Endothelial cell of umbilical vein (primary cell): Measurements from ENCODE around the gene METTL26. TPM values are rescaled to one million over a fixed set of nuclear protein-coding genes. Genes with fewer than 3 reads are reported as not detected.
A peak's percentile ranks its signal among the peaks of the same experiment; 100 is the strongest.

Experiments used
- BruUV-seq: library from RNA; stranded (reverse); fragments of 400-500 nt; replicated peaks from 2 replicates; lab custom pipeline; 2021; lab: Mats Ljungman, UMichigan
- CTCF ChIA-PET: fragments of 300-600, 350-600 bp; sonication (Branson Sonifier 250); formaldehyde crosslinking; loops from one replicate; lab custom pipeline; 2021; ENCODE audit warnings: antibody characterized with exemption, inconsistent platforms; lab: Charles Lee
- POLR2A ChIA-PET: fragments of 300-600, 350-600 bp; sonication (Branson Sonifier 250); formaldehyde crosslinking; loops from one replicate; lab custom pipeline; 2021; ENCODE audit warnings: antibody characterized with exemption, inconsistent platforms; lab: Charles Lee
- DNase-seq: peaks from one replicate; pipeline ENCODE4 v3.0.0-alpha.2; 2011; ENCODE audit warnings: low read depth, low spot score
- FAIRE-seq: peaks from 2 replicates; lab custom pipeline; 2011; peaks lifted over from hg19 to GRCh38; lab: Jason Lieb, UNC
- H2AFZ ChIP-seq: 2 replicates; pipeline ENCODE4 v1.6.0; 2012; ENCODE audit warnings: low read depth, low read length, control low read depth, inconsistent platforms
- H3K27ac ChIP-seq: 2 replicates; pipeline ENCODE4 v1.5.1; 2011; ENCODE audit warnings: low read depth, mild to moderate bottlenecking, control low read depth, low read length, moderate library complexity; ENCODE audit not compliant: insufficient read depth
- H3K27me3 ChIP-seq, 2 experiments: 2 replicates each; pipeline versions ENCODE4 v1.6.0 to v1.6.1; 2011; ENCODE audit warnings: low read length in 2 of 2, mixed read lengths in 1 of 2; ENCODE audit not compliant: control insufficient read depth in 2 of 2, insufficient read depth in 2 of 2
- H3K36me3 ChIP-seq, 2 experiments: 2 replicates in 1 of 2; 3 replicates in 1 of 2; pipeline ENCODE4 v1.5.1; 2011; ENCODE audit warnings: low read length in 2 of 2, mild to moderate bottlenecking in 1 of 2, moderate library complexity in 1 of 2; ENCODE audit not compliant: control insufficient read depth in 2 of 2, insufficient read depth in 2 of 2; ENCODE audit errors: extremely low read depth in 1 of 2
- H3K4me1 ChIP-seq: 3 replicates; pipeline ENCODE4 v1.5.1; 2011; ENCODE audit warnings: mild to moderate bottlenecking, low read length; ENCODE audit not compliant: control insufficient read depth, insufficient read depth; ENCODE audit errors: extremely low read depth
- H3K4me2 ChIP-seq: 2 replicates; pipeline ENCODE4 v1.6.1; 2011; ENCODE audit warnings: low read length, control low read depth, mixed read lengths; ENCODE audit not compliant: insufficient read depth
- H3K4me3 ChIP-seq, 3 experiments: fragments of 200-600 bp in 1 of 3; sonication (generic), shearing (Covaris generic) in 1 of 3; replicated peaks in 1 of 3; 2 replicates each; pipeline ENCODE4 v1.5.1; 2011 to 2016; ENCODE audit warnings: control low read depth in 3 of 3, low read length in 3 of 3, mild to moderate bottlenecking in 2 of 3, inconsistent platforms in 1 of 3, low read depth in 1 of 3, moderate library complexity in 1 of 3; ENCODE audit not compliant: insufficient read depth in 1 of 3
- H3K79me2 ChIP-seq: 2 replicates; pipeline ENCODE4 v1.6.0; 2012; ENCODE audit warnings: low read length, inconsistent platforms; ENCODE audit not compliant: control insufficient read depth, insufficient read depth
- H3K9ac ChIP-seq: replicated peaks from 2 replicates; pipeline ENCODE3; 2011; ENCODE audit warnings: low read length, control low read depth; ENCODE audit not compliant: insufficient read depth; ENCODE audit errors: extremely low read depth
- H3K9me1 ChIP-seq: replicated peaks from 3 replicates; pipeline ENCODE4 v1.6.0; 2011; ENCODE audit warnings: mild to moderate bottlenecking, low read length; ENCODE audit not compliant: control insufficient read depth, insufficient read depth; ENCODE audit errors: extremely low read depth
- H3K9me3 ChIP-seq: replicated peaks from 2 replicates; pipeline ENCODE4 v1.5.1; 2012; ENCODE audit warnings: low read length, inconsistent platforms; ENCODE audit not compliant: control insufficient read depth, insufficient read depth
- H4K20me1 ChIP-seq: replicated peaks from 2 replicates; pipeline ENCODE3; 2011; ENCODE audit warnings: mild to moderate bottlenecking, low read length; ENCODE audit not compliant: control insufficient read depth, insufficient read depth; ENCODE audit errors: extremely low read depth
- EZH2 ChIP-seq: IDR thresholded peaks from 2 replicates; pipeline ENCODE4 v1.6.1; 2012; ENCODE audit warnings: borderline replicate concordance, low read depth, mild to moderate bottlenecking, moderate library complexity, low read length, inconsistent platforms; ENCODE audit not compliant: severe bottlenecking
- FOS ChIP-seq: IDR thresholded peaks from 2 replicates; pipeline ENCODE4 v1.6.1; 2011; ENCODE audit warnings: mild to moderate bottlenecking, low read length, moderate library complexity, borderline replicate concordance; ENCODE audit not compliant: insufficient read depth
- GATA2 ChIP-seq: IDR thresholded peaks from 2 replicates; pipeline ENCODE4 v1.7.0; 2011; ENCODE audit warnings: low read depth, mild to moderate bottlenecking, moderate library complexity, mixed read lengths, low read length; ENCODE audit not compliant: insufficient read length, insufficient read depth
- JUN ChIP-seq: IDR thresholded peaks from 2 replicates; pipeline ENCODE4 v1.6.1; 2011; ENCODE audit warnings: borderline replicate concordance, low read depth; ENCODE audit not compliant: insufficient read length, insufficient read depth
- MYC ChIP-seq: IDR thresholded peaks from one replicate; pipeline ENCODE4 v1.6.1; 2011; ENCODE audit warnings: mild to moderate bottlenecking, low read depth, low read length
- POLR2A ChIP-seq: IDR thresholded peaks from 2 replicates; pipeline ENCODE4 v1.6.1; 2012; ENCODE audit warnings: low read depth, mild to moderate bottlenecking, control low read depth, low read length
- POLR2AphosphoS5 ChIP-seq: IDR thresholded peaks from 2 replicates; pipeline ENCODE4 v1.6.1; 2012; ENCODE audit warnings: low read depth, mild to moderate bottlenecking, control low read depth, low read length, moderate library complexity; ENCODE audit not compliant: insufficient read depth
- dilution Hi-C: fragments of 300-500 bp; cut with MboI; formaldehyde crosslinking; loops from one replicate; pipeline ENCODE4 v1.15.0; 2019; ENCODE audit warnings: low sequenced_read_pairs; ENCODE audit not compliant: extremely low pct_ligation_motif_present
- intact Hi-C: fragments of 100-400 bp; cut with micrococcal nuclease; formaldehyde crosslinking; loops from one replicate; pipeline ENCODE4 v1.10.0; 2022
- polyA plus RNA-seq, 4 experiments: library from polyadenylated mRNA; depleted of rRNA in 3 of 4; stranded (reverse) in 3 of 4; unstranded in 1 of 4; fragments of >200 nt; gene quantifications; 2 replicates each; pipeline versions ENCODE4 v1.2.1 to v1.2.3, GENCODE V29; 2011 to 2012; ENCODE audit warnings: missing spikeins in 1 of 4
- total RNA-seq: library from RNA; stranded (reverse); gene quantifications from 2 replicates; pipeline ENCODE4 v1.2.3, GENCODE V29; 2021
- TF ChIP-seq, protein P1 (sequence below), 2 donors: IDR thresholded peaks; 1 replicate in 1 of 2; 2 replicates in 1 of 2; pipeline ENCODE4 v1.5.1; 2011; ENCODE audit warnings: low read length in 2 of 2, mild to moderate bottlenecking in 2 of 2, moderate library complexity in 2 of 2, control low read depth in 1 of 2, inconsistent platforms in 1 of 2, low read depth in 1 of 2; ENCODE audit not compliant: insufficient read depth in 1 of 2; ENCODE audit errors: extremely low read depth in 1 of 2
- TF ChIP-seq, protein P2 (sequence below): IDR thresholded peaks from 2 replicates; pipeline ENCODE4 v1.6.1; 2011; ENCODE audit not compliant: insufficient read depth, insufficient read length

The METTL26 gene
- total and polyA plus RNA-seq, 2 donors (not counting 3 experiments of a cell fraction or from before 2014, with no cell fraction given): 114 to 138 TPM

DNA sequence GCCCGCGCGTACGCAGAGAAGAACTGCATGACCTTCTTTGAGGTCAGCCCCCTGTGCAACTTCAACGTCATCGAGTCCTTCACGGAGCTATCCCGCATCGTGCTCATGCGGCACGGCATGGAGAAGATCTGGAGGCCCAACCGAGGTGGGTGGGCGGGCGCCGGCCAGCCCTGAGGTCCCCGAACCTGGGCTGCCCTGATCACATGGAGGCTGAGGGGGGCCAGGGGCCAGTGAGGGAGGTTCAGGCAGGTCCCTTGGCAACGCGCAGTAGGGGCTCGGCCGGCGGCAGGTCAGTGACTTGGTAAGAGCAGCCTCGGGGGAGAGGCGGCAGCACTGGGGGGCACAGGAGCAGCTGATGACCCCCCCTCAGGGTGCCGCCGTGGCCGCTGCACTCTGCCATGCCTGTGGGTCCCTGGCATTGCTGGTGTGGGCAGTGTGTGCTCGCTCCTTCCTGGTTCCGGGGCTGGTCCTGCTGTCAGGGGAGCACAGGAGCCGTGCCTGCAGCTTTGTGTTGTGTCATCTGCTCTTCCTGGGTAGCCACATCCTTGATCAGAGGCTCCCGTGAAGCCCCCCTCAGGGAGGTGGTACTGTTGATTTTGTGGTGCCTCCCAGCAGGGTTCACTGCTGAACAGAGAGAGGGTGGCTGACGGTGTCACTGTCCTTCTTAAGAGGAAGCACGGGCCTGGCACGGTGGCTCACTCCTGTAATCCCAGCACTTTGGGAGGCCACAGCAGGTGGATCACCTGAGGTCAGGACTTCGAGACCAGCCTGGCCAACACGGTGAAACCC lies 9.9 kb downstream of the METTL26 start:
- Histone ChIP-seq H4K20me1 (no peaks in the 10 kb centered on the region), H3K9me3 (no peaks in the 10 kb centered on the region), H3K79me2 (no peaks in the 10 kb centered on the region), H2AFZ (no peak overlapping the region), H3K27me3 (no peaks in the 10 kb centered on the region), H3K27ac (peak overlapping the region; percentile 70), H3K9ac (no peak overlapping the region), H3K4me2 (no peak overlapping the region), H3K4me1 (peaks cover 3% of the 10 kb centered on the region), H3K9me1 (no peaks in the 10 kb centered on the region), H3K36me3 (peaks cover 0 to 5% of the 10 kb centered on the region in 2 experiments), H3K4me3 (no peak overlapping the region)
- DNase-seq: no peak
- TF ChIP-seq JUN: no peak
- TF ChIP-seq MYC: no peak
- TF ChIP-seq, protein P1, sequence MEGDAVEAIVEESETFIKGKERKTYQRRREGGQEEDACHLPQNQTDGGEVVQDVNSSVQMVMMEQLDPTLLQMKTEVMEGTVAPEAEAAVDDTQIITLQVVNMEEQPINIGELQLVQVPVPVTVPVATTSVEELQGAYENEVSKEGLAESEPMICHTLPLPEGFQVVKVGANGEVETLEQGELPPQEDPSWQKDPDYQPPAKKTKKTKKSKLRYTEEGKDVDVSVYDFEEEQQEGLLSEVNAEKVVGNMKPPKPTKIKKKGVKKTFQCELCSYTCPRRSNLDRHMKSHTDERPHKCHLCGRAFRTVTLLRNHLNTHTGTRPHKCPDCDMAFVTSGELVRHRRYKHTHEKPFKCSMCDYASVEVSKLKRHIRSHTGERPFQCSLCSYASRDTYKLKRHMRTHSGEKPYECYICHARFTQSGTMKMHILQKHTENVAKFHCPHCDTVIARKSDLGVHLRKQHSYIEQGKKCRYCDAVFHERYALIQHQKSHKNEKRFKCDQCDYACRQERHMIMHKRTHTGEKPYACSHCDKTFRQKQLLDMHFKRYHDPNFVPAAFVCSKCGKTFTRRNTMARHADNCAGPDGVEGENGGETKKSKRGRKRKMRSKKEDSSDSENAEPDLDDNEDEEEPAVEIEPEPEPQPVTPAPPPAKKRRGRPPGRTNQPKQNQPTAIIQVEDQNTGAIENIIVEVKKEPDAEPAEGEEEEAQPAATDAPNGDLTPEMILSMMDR (IDR thresholded peaks at IDR 0.05; ENCODE audit: extremely low read depth in 1 of 2, insufficient read depth in 1 of 2, low read depth in 1 of 2, low read length in 2 of 2): no peak
- TF ChIP-seq GATA2: no peak
- no peak for TF ChIP-seq POLR2AphosphoS5
- TF ChIP-seq EZH2: no peak
- TF ChIP-seq POLR2A: no peak
- TF ChIP-seq FOS: no peak
- TF ChIP-seq, protein P2, sequence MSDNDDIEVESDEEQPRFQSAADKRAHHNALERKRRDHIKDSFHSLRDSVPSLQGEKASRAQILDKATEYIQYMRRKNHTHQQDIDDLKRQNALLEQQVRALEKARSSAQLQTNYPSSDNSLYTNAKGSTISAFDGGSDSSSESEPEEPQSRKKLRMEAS: no peak
- dilution Hi-C loops (no loop called here), intact Hi-C loops (loop anchor here (2.0 kb wide), 1 partner anchor 37 kb away; no protein-coding TSS in a partner anchor)
- POLR2A ChIA-PET: interaction anchor here (0.6 to 1.2 kb wide), 2 partner anchors 10 to 212 kb away, joined by 4 to 6 read pairs; partner anchors contain the start of gene METTL26
- no TSS peak for BruUV-seq
- FAIRE-seq: no peak
- CTCF ChIA-PET: interaction anchor here (1.0 to 1.6 kb wide), 3 partner anchors 10 to 36 kb away, joined by 3 to 7 read pairs (median 3); partner anchors contain the start of genes MCRIP2 and METTL26
